HG03095 (cell line): ENCODE data around the gene MBNL1.
"Not testable (repeated sequence)": the region's sequence is repeated elsewhere in the genome, so short reads cannot be mapped to it uniquely, and the experiment has no call there.

Experiments used
- ATAC-seq: cut with Tn5 transposase; IDR thresholded peaks from one replicate; pipeline ENCODE4 v1.9.1; 2021; ENCODE audit warnings: moderate library complexity; ENCODE audit not compliant: unreplicated experiment

Gene MBNL1

GRCh38 chr3:152317184-152317583 is 48.5 kb downstream of the MBNL1 start:
- ATAC-seq: no peak

DNA sequence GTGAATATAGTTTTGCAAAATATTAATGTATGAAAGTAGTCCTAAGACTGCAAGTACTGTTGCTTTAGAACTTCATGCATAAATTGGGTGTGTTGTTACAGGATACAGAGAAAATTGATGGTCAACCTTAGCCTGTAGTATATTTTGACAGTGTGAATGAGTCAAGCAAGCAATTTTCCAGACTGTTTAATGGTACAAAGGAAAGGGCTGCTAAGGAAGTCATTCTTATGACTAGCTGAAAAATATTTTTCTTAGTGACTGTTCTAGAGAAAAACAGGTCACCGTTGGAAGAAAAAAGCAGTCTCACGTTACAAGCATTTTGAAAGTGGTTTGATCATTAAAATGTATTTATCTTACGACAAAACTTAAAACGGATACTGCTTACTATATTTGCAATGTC is 49.2 kb downstream of the MBNL1 start:
- ATAC-seq: no peak

- ATAC-seq: no peak
Observed at GRCh38 chr3:152318512-152318911, 49.8 kb downstream of the MBNL1 start.

DNA sequence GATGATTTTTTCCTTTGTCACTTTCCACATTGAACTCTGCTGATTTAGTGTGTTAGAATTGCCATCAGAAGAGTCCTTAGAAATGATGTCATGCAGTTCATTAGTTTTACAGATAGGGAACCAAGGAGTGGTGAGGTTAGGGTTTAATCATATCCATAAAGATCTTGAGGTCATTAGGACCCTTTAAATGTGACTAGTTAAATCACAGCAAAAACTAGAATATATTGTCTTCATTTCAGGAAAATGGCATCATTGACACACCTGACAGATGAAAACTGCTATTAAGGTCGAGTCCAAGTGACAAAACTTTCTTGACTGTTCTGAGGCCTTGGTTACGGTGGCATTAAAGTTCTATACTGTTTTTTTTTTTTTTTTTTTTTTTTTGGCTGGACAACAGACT is 50.5 kb downstream of the MBNL1 start:
- no peak for ATAC-seq

GRCh38 chr3:152319831-152320617 is 51.3 kb downstream of the MBNL1 start:
- ATAC-seq: no peak

DNA sequence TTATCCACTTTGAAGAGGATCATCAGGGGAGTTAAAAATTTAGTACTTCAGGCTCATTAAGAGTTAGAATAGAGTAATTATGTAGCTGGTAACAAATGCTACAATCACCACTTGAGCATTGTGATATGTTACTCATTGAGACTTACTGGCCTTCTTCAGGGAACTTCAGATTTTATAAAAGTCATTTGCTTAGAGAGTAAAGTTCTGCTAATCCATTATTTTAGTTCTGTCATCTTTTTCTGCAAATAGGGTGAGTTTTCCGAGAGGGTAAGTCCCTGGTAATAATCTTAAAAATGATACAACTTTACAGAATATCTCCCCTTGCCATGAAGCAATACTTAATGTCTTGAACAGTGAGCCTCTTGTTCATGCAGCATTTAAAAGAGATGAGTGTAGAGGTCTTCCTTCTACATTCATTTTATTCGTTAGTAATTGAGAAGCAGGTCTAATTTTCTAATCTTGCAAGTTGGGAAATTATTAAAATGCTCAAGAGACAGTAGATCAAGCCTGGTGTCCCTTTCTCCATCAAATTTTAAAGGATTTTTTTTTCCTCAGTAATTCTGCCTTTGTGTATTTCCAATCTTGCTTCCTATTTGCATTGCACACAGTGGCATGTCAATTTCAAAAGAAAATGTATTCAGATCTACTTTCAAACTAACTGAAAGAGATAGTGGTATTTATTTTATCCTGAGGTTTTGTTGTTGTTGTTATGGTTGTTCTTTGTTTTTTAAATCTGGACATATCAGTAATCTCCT is 52.6 kb downstream of the MBNL1 start:
- ATAC-seq: no peak

- ATAC-seq: no peak
Observed at GRCh38 chr3:152321955-152322377, 53.2 kb downstream of the MBNL1 start.

- ATAC-seq: peak; percentile 52
Observed at GRCh38 chr3:152322756-152323155, 54.0 kb downstream of the MBNL1 start.

GRCh38 chr3:152323834-152324233 is 55.1 kb downstream of the MBNL1 start:
- peak; percentile 79 for ATAC-seq

DNA sequence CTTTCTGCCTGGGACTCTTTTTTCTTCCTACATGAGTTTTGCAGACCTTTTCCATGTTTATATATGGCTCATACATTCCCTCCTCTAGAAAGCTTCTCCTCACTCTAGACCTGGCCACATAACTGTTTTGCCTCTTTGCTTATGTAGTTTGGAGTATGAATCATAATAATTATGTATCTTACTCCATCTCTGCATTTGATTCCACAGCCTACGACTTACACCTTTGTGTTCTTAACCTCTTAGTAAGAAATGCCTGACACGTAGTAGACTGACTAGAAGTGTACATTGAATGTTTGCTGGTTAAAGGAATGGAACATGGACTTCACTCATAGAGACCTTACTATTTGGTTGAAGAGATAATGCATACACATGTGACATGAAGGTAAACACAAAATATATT is 56.4 kb downstream of the MBNL1 start:
- no peak for ATAC-seq

DNA sequence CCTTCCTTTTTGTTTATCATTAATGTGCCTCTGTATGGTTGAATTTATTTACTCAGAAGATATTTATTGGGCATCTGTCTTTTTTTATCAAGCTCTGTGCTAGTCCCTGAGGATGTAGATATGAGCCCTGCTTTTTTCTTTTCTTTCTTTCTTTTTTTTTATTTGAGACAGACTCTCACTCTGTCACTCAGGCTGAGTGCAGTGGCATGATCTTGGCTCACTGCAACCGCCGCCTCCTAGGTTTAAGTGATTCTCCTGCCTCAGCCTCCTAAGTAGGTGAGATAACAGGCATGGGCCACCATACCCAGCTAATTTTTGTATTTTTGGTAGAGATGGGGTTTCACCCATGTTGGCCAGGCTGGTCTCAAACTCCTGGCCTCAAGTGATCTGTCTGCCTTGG is 58.5 kb downstream of the MBNL1 start:
- ATAC-seq: no peak

GRCh38 chr3:152328841-152329240 is 60.1 kb downstream of the MBNL1 start:
- ATAC-seq: no peak

DNA sequence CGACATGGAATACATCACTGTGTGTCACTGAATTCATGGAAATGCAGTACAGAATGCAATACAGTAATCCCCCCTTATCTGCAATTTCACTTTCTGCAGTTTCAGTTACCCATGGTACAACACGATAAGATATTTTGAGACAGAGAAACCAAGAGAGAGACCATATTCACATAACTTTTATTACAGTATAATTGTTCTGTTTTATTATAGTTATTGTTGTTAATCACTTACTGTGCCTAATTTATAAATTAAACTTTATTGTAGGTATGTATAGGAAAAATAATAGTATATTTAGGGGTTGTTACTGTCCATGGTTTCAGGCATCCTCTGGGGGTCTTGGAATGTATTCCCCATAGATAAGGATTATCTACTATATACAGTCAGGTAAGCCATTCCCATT is 61.8 kb downstream of the MBNL1 start:
- no peak for ATAC-seq

DNA sequence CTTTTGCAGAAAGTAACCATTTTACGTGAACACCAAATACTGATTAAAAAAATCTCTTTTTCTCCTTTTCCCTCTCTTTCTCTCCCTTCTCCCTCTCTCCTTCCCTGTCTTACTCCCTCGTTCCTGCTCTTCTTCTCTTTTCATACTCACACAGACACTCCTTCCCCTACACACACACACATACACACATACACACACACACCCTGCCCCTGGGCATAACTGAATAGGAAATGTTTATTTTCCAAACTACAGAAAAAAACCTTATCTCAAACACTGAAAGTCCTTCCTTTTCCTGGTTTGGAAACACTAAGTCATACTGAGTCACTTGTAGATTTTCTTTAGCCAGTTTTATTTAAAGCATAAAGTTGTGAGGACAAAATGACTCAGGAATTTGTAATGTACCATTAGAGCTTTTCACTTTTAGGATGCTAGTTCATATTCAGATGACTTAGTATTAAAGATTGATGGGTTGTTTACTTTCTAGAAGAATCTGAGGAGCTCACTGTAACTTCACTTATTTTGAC is 62.4 kb downstream of the MBNL1 start:
- no peak for ATAC-seq

- ATAC-seq: no peak
Observed at GRCh38 chr3:152331998-152332397, 63.3 kb downstream of the MBNL1 start.

DNA sequence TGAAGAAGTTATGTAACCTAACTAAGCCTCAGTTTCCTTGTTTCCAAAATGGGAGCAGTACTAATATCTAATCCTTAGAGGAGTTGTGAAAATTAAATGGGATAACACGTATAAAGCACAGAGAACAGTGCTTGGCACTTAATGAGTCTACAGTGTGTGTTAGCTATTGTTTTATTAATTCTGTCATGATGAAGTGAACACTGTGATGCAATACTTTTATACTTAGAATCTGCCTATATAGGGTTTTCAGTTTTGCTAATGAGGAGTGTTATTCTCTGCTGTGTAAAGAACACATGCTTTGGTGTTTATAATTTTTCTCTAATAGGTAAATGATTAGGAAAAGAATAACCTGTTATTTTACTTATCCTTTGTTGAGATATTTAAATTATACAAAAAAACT is 65.2 kb downstream of the MBNL1 start:
- ATAC-seq: no peak

- no peak for ATAC-seq
Observed at GRCh38 chr3:152334761-152335160, 66.0 kb downstream of the MBNL1 start.

DNA sequence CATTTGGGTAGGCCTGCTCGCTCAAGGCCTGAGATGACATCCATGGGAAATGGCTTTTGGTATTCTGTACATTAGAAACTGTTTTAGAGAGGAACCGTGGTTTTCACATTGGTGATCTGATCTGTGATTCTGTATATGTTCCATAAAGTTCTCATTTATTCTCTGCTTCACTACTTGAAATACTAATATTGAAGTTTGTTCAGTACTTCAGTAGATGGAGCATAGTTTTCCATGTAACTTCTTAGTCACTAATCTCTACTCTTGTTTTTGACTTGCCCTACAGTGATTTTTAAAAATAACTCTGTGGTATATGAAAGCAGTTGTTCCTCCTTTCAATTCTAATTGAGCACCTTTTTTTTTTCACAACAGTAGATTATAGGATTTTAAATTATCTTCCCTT is 66.5 kb downstream of the MBNL1 start:
- ATAC-seq: no peak

DNA sequence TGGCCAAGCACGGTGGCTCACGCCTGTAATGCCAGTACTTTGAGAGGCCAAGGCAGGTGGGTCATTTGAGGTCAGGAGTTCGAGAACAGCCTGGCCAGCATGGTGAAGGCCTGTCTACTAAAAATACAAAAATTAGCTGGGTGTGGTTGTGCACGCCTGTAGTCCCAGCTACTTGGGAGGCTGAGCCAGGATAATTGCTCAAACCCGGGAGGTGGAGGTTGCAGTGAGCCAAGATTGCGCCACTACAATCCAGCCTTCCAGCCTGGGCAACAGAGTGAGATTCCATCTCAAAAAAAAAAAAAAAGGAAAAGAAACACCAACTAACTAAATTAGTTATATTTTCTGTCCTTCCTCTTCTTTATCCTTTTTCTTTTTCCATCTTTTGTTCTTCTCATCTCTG is 68.6 kb downstream of the MBNL1 start:
- ATAC-seq: not testable (repeated sequence)

DNA sequence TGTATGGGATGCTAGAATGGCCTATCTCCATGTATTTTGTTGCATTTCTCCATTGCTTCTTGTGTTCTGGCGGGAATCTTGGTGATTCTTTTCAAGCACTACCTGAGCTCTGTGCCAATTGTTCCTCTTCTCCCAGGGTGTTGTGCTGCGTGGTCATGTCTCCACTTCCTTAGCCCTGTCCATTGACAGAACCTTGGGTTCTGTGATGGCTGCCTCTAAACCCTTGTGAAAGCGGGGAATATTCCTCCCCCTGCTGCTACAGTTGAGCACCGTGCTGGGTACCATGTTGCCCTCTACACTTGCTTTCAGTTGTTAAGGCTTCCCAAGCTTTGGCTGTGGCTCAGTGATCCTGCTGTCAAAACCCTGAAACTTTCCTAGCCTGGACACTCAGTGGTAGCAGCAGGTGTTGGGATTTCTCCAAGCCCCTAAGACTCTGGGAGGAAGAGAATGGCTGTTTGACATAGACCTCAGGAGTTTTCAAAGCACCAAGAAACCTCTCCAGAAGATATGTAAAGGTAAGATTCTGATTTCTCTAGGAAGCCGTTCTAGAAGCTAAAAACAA is 69.5 kb downstream of the MBNL1 start:
- no peak for ATAC-seq

- ATAC-seq: no peak
Observed at GRCh38 chr3:152339881-152340505, 71.3 kb downstream of the MBNL1 start.
